ENCODE data around the gene ATRN. TPM values are rescaled to one million over a fixed set of nuclear protein-coding genes. Genes with fewer than 3 reads are reported as not detected.

ATRN gene
- total and polyA plus RNA-seq, 2 donors from 2014 or later, result 15.7 to 48.1 TPM

GRCh38 chr20:3461211-3461771 is 9.5 kb upstream of the ATRN start:
- no peak overlapping the region for H3K27ac ChIP-seq (ENCODE audit: low read depth in 2 of 2, low read length in 2 of 2)
- TF ChIP-seq, protein P1, sequence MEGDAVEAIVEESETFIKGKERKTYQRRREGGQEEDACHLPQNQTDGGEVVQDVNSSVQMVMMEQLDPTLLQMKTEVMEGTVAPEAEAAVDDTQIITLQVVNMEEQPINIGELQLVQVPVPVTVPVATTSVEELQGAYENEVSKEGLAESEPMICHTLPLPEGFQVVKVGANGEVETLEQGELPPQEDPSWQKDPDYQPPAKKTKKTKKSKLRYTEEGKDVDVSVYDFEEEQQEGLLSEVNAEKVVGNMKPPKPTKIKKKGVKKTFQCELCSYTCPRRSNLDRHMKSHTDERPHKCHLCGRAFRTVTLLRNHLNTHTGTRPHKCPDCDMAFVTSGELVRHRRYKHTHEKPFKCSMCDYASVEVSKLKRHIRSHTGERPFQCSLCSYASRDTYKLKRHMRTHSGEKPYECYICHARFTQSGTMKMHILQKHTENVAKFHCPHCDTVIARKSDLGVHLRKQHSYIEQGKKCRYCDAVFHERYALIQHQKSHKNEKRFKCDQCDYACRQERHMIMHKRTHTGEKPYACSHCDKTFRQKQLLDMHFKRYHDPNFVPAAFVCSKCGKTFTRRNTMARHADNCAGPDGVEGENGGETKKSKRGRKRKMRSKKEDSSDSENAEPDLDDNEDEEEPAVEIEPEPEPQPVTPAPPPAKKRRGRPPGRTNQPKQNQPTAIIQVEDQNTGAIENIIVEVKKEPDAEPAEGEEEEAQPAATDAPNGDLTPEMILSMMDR (IDR thresholded peaks at IDR 0.05; ENCODE audit: borderline replicate concordance, extremely low read depth, insufficient read depth), result no peak
- H3K4me1 ChIP-seq (ENCODE audit: control insufficient read depth in 2 of 3, insufficient read depth in 2 of 3, low read depth in 1 of 3, low read length in 3 of 3), result peaks cover 4% of the 10 kb centered on the region in 3 donors
- H3K9me3 ChIP-seq (ENCODE audit: control insufficient read depth in 2 of 3, insufficient read depth in 1 of 3, low read length in 3 of 3), result no peaks in the 10 kb centered on the region
- no peak overlapping the region for H3K4me3 ChIP-seq (ENCODE audit: low read length in 3 of 3)
- H3K27me3 ChIP-seq (ENCODE audit: control insufficient read depth, insufficient read depth, low read length), result no peaks in the 10 kb centered on the region
- DNase-seq, result peak in 3 of 5 donors; percentile 43 to 87 (median 75)
- no peak overlapping the region for H3K9ac ChIP-seq (ENCODE audit: low read length in 3 of 3)
- intact Hi-C loops (cut with DNase I), result no loop called here
- FAIRE-seq, result no peak
- H3K36me3 ChIP-seq (ENCODE audit: control insufficient read depth in 2 of 3, insufficient read depth in 3 of 3, low read length in 3 of 3), result no peaks in the 10 kb centered on the region

- Histone ChIP-seq H3K9me3 (ENCODE audit: control insufficient read depth in 2 of 3, insufficient read depth in 1 of 3, low read length in 3 of 3) (no peaks in the 10 kb centered on the region), H3K4me1 (ENCODE audit: control insufficient read depth in 2 of 3, insufficient read depth in 2 of 3, low read depth in 1 of 3, low read length in 3 of 3) (peaks cover 4% of the 10 kb centered on the region in 3 donors), H3K27ac (ENCODE audit: low read depth in 2 of 2, low read length in 2 of 2) (no peak overlapping the region), H3K36me3 (ENCODE audit: control insufficient read depth in 2 of 3, insufficient read depth in 3 of 3, low read length in 3 of 3) (no peaks in the 10 kb centered on the region), H3K27me3 (ENCODE audit: control insufficient read depth, insufficient read depth, low read length) (no peaks in the 10 kb centered on the region), H3K9ac (ENCODE audit: low read length in 3 of 3) (no peak overlapping the region), H3K4me3 (ENCODE audit: low read length in 3 of 3) (no peak overlapping the region)
- intact Hi-C loops (cut with DNase I), result no loop called here
- TF ChIP-seq, protein P1 (IDR thresholded peaks at IDR 0.05; ENCODE audit: borderline replicate concordance, extremely low read depth, insufficient read depth), result no peak
- no peak for DNase-seq
- FAIRE-seq, result no peak
These were observed 8.7 kb upstream of the ATRN start for GRCh38 chr20:3461911-3462677.

DNA sequence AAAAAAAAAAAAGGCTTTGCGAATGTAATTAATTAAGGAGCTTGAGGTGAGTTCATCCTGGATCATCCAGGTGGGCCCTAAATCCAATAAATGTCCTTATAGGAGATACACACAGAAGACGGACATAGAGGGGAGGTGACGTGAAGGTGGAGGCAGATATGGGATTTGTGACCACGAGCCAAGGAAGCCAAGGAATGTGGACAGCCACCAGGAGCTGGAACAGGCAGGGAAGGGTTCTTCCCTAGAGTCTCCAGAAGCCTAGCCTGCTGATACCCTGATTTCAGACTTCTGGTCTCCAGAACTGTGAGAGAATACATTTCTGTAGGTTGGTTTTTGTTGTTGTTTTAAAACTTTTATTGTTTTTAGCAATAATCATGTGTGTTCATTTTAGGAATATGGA is 6.7 kb upstream of the ATRN start:
- intact Hi-C loops (cut with DNase I), result no loop called here
- no peak for DNase-seq
- TF ChIP-seq, protein P1 (IDR thresholded peaks at IDR 0.05; ENCODE audit: borderline replicate concordance, extremely low read depth, insufficient read depth), result no peak

More for the DNA sequence above, 6.7 kb upstream of the ATRN start:
- H3K27ac ChIP-seq (ENCODE audit: low read depth in 2 of 2, low read length in 2 of 2), result no peak overlapping the region
- H3K36me3 ChIP-seq (ENCODE audit: control insufficient read depth in 2 of 3, insufficient read depth in 3 of 3, low read length in 3 of 3), result no peaks in the 10 kb centered on the region
- no peak overlapping the region for H3K4me3 ChIP-seq (ENCODE audit: low read length in 3 of 3)
- H3K9me3 ChIP-seq (ENCODE audit: control insufficient read depth in 2 of 3, insufficient read depth in 1 of 3, low read length in 3 of 3), result no peaks in the 10 kb centered on the region
- no peak overlapping the region for H3K9ac ChIP-seq (ENCODE audit: low read length in 3 of 3)
- no peaks in the 10 kb centered on the region for H3K27me3 ChIP-seq (ENCODE audit: control insufficient read depth, insufficient read depth, low read length)
- FAIRE-seq, result no peak
- peaks cover 4% of the 10 kb centered on the region in 3 donors for H3K4me1 ChIP-seq (ENCODE audit: control insufficient read depth in 2 of 3, insufficient read depth in 2 of 3, low read depth in 1 of 3, low read length in 3 of 3)
